Measurements from ENCODE around the gene EPS15.
A peak's percentile ranks its signal among the peaks of the same experiment; 100 is the strongest.
"Not testable (repeated sequence)": the region's sequence is repeated elsewhere in the genome, so short reads cannot be mapped to it uniquely, and the experiment has no call there.

The EPS15 gene

GRCh38 chr1:51463561-51463960, 55.5 kb downstream of the EPS15 start:
- DNase-seq: no peak

GRCh38 chr1:51462289-51462688, 56.8 kb downstream of the EPS15 start:
- not testable (repeated sequence) for DNase-seq

DNA sequence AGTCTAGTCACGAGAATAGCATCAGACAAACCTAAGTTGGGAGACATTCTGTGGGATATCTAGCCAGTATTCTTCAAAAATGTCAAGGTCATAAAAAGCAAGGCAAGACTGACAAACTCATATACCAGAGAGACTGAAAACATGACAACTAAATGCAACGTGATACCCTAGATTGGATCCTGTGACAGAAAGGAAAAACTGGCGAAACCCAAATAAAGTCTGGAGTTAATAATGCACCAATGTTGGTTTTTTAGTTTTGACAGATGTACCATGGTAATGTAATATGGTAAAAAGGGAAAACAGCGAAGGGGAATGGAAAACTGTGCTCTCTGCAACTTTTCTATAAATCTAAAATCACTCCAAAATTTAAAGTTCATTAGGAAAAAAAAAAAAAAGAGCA, 64.5 kb downstream of the EPS15 start:
- no peak for DNase-seq

DNA sequence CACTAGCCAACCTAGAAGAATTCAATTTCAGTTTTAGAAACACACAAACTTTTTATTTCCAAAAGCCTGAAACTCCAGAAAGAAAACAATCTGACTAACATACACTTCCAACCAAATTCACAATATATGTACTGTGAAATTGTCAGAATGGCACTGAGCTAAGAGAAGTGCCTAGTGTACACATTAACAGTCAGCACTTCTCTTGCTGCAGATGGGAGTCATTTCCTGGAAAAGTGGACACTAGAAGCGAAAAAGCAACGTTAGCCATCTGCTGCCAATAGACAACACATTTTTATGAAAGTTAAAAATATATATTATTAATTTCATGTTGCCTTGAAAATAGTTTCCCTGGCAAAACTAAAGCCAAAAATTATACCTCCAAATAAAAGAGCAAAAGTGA, 66.1 kb downstream of the EPS15 start:
- DNase-seq: no peak

GRCh38 chr1:51448844-51449454, 70.1 kb downstream of the EPS15 start:
- DNase-seq: not testable (repeated sequence)

GRCh38 chr1:51445351-51446090, 73.5 kb downstream of the EPS15 start:
- DNase-seq: no peak

DNA sequence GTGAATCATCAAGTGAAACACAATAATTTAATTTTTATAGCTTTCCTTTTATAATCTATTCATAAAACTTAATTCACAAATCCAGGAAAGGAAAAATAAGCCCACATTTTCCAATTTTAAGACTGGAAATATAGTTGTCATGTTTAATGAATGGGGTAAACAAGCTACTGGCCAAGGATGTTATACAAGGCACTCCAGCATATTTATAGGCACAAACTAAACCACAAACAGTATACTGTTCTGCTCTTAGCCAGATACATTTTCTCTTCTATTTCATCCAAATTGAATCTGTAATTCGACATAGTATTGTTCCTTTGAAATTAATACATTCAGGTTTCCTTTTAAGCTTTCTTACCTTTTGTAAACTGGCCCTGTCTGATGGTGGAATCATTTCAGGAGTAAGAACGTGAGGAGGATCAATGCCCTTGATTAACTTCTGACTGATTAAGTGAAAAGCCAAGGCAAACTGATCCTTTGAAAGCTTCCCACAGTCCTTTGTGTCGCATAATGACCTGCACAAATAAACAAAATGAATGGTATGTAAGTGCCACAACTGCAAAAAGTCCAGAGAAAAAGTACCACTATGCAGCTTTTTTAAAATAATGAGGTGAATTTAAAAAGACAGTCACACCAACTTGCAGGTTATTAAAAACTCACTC, 74.4 kb downstream of the EPS15 start:
- no peak for DNase-seq

- no peak for DNase-seq
Measured at GRCh38 chr1:51444096-51444495, 75.0 kb downstream of the EPS15 start.

- DNase-seq: no peak
Measured at GRCh38 chr1:51443555-51443954, 75.5 kb downstream of the EPS15 start.

DNA sequence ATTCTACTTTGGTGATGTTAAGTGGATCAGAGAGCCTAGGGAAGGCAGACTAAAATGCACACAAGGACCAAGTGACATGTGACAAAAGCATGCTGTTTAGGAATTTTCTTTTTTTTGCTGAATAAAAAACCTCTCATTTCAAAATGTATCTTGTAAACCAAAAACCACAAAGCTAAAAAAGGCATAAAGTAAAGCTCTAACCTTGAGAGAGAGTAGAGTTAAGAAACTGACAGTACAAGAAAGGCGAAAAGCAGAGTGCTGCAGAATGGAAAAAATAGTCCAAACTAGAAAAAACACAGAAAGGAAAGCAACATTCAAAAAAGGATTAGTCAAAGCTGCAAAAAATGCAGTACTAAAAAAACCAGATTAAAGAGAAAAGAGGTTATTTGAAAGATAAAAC, 76.5 kb downstream of the EPS15 start:
- DNase-seq: no peak

DNA sequence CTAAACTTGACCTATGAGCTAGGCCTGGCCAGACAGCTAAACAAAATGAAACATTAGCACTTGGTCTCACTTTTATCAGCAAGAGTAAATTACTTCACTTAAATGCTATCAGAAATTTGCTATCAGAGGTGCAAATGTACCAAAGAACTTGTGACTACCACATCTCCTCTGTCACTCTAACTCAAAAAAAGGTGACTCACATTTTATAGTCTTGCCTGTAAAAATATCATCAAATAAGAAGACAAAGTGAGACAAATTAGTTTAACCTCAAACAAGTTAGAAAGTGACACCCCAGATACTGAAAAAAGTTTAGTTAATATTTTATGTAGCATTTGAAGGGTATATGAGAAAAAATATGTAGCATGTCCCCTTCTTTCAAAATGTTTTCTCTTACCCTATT, 76.9 kb downstream of the EPS15 start:
- DNase-seq: no peak

- no peak for DNase-seq
Measured at GRCh38 chr1:51439895-51440294, 79.2 kb downstream of the EPS15 start.

GRCh38 chr1:51439053-51439452, 80.0 kb downstream of the EPS15 start:
- no peak for DNase-seq

DNA sequence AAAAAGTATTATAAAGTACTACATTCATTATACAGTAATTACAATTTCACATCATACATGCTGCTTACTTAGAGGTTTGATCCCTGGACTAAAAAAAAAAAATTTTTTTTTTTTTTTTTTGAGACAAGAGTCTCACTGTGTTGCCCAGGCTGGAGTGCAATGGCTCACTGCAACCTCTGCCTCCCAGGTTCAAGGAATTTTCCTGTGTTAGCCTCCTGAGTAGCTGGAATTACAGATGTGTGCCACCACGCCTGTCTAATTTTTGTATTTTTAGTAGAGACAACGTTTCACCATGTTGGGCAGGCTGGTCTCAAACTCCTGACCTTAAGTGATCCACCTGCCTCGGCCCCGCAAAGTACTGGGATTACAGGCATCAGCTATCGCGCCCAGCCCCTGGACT, 81.7 kb downstream of the EPS15 start:
- not testable (repeated sequence) for DNase-seq

DNA sequence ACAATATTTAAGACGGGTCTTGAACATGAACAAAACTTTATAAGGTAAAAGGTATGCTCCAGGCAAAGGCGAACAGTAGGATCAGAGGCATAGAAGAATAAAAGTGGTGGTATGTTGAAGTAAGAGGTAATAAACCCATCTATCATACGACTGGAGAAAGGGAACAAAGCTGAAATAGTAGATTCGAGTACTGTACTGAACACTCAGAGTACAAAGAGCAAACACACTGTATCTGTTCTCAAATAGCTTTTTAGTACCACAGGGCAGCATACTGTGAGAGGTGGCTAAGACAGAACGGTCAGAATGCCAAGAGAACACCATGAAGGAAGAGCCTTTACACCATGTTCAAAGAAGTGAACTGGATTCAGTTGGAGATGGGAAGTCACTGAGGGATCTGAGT, 83.2 kb downstream of the EPS15 start:
- DNase-seq: no peak

GRCh38 chr1:51433972-51434510, 85.0 kb downstream of the EPS15 start:
- DNase-seq: no peak

DNA sequence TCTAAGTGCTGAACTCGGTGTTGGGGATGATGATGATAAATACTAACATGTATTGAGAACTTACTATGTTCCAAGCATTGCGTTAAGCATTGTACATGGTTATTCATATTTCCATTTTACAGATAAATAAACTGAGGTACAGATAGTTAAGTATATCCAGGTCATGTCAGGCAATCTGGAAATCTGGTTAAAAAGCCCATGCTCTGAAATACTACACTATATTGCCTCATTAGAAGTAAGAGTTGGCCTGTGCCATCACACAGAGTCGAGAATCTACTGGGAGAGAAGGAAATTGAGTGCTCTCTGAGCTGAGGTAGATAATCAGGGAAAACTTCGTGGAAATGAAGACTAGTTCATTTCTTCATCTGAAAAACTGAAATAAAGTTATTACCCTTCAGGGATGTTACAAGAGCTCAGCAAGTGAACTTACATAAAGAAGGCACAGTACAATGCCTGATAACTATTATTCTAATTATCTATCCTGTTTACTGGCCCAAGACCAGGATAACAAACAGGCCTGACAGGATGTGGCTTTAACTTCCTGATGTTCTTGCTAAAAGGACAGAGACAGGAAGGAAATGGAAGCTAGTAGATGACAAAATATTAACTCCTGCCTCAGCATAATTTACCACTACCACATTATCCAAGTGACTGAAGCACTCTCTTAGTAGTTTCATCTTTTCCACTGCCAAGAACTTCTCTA, 85.6 kb downstream of the EPS15 start:
- peak; percentile 41 for DNase-seq

DNA sequence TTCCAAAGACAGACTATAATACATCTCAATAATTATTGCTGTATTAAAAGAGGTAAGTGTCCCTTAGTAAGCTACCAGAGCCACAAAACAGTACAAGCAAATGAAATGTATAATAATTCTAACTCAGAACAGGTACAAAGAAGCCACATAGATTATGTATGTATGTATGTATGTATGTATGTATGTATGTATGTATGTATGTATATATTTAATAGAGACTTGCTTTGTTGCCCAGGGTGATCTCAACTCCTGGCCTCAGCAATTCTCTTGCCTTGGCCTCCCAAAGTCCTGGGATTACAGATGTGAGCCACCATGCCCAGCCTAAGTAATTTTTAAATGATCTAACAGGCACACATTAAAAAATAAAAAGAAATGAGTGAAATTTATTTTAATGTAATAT, 86.9 kb downstream of the EPS15 start:
- no peak for DNase-seq

- DNase-seq: no peak
Measured at GRCh38 chr1:51427438-51427837, 91.6 kb downstream of the EPS15 start.

DNA sequence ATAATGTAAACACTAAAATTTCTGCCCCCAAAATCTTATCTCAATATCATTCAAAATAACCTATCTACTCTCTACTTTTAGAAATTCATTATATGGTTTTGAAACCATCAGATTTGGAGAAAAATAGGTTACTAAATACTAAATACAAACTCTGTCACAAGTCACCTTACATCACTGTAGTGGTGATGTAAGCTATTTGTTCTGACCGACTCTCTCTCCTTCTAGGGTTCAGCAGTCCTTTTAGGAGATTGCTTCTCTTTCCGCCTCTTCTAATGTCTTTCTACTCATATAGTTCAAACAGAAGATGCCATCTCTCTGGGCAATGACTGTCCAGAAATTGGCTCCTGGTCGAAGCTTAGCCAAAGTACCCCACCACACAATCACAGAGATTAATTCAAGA, 93.1 kb downstream of the EPS15 start:
- peak; percentile 6 for DNase-seq

- DNase-seq: no peak
Measured at GRCh38 chr1:51425273-51425672, 93.8 kb downstream of the EPS15 start.

DNA sequence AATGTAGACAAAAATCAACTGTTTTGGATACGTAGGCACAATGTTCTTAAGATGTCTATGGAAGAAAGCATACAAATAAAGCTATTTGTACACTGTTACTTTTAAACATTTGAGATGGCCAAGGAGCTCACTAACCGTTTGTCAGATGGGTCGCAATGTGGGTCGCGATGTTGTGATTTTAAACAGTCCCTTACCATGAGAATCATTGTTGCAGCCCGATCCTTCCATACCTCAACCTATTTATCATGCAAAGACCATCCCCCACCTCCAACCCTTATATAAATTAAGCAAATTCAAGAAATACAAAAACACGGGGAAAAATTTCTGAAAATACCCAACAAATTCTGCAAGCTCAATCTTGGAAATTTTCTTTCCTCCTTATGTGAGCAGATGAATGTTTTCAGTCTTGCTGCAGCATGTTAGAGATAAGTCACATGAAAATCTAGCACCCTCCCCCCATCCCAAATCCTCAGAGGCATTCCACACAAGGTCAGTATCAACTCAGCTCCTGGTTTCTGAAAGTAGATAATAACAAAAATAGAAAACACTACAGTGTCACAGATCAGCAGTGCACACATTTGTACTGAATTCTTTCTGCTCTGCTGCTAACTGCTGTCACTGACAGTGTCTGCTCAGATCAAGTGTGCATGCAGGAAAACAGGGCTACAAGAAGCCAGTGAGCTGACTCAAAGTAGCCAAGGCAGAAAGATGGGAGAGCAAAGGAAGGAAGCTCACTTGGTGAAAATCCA, 95.8 kb downstream of the EPS15 start:
- no peak for DNase-seq
